Smooth muscle cell (in vitro differentiated cells): ENCODE measurements around the gene ZNF736. TPM values are rescaled to one million over a fixed set of nuclear protein-coding genes. Genes with fewer than 3 reads are reported as not detected.
"Not testable (repeated sequence)": the region's sequence is repeated elsewhere in the genome, so short reads cannot be mapped to it uniquely, and the experiment has no call there.

Experiments
- DNase-seq: peaks from one replicate; lab custom pipeline; 2025; ENCODE audit not compliant: unreplicated experiment; lab: John Stamatoyannopoulos, UW
- H2AFZ ChIP-seq: fragments of 200-600 bp; sonication (generic); 2 replicates; pipeline ENCODE4 v1.6.0; 2016; ENCODE audit warnings: antibody characterized with exemption, low read depth, mild to moderate bottlenecking
- H3F3A ChIP-seq: fragments of 200-600 bp; sonication (generic); 2 replicates; pipeline ENCODE4 v1.6.0; 2017; ENCODE audit warnings: antibody characterized with exemption, low read depth
- H3K27ac ChIP-seq: fragments of 200-600 bp; sonication (generic); 2 replicates; pipeline ENCODE4 v1.5.1; 2016; ENCODE audit warnings: low read depth, mild to moderate bottlenecking
- H3K27me3 ChIP-seq: fragments of 200-600 bp; sonication (generic); 2 replicates; pipeline ENCODE4 v1.6.1; 2016; ENCODE audit warnings: low read depth, mild to moderate bottlenecking
- H3K36me3 ChIP-seq: fragments of 200-600 bp; sonication (generic); 2 replicates; pipeline ENCODE4 v1.5.1; 2016; ENCODE audit warnings: low read depth
- H3K4me1 ChIP-seq: fragments of 200-600 bp; sonication (generic); 2 replicates; pipeline ENCODE4 v1.5.1; 2016; ENCODE audit warnings: low read depth
- H3K4me2 ChIP-seq: fragments of 200-600 bp; sonication (generic); 2 replicates; pipeline ENCODE4 v1.6.0; 2016; ENCODE audit warnings: mild to moderate bottlenecking
- H3K4me3 ChIP-seq: fragments of 200-600 bp; sonication (generic); 2 replicates; pipeline ENCODE4 v1.5.1; 2016; ENCODE audit warnings: mild to moderate bottlenecking
- H3K79me2 ChIP-seq: fragments of 200-600 bp; sonication (generic); 2 replicates; pipeline ENCODE4 v1.6.0; 2016; ENCODE audit warnings: low read depth, mild to moderate bottlenecking
- H3K9ac ChIP-seq: fragments of 200-600 bp; sonication (generic); 2 replicates; pipeline ENCODE4 v1.6.0; 2016; ENCODE audit warnings: low read depth
- H3K9me3 ChIP-seq: fragments of 200-600 bp; sonication (generic); replicated peaks from 2 replicates; pipeline ENCODE4 v1.5.1; 2016; ENCODE audit warnings: low read depth
- H4K20me1 ChIP-seq: fragments of 200-600 bp; sonication (generic); 2 replicates; pipeline ENCODE4 v1.6.0; 2016; ENCODE audit warnings: low read depth
- CTCF ChIP-seq: fragments of 200-600 bp; sonication (generic); IDR thresholded peaks from 2 replicates; pipeline ENCODE4 v1.5.1; 2017; ENCODE audit warnings: borderline replicate concordance, mild to moderate bottlenecking, antibody characterized with exemption; ENCODE audit not compliant: insufficient read depth, poor library complexity, severe bottlenecking
- WGBS: methylation state at CpG from one replicate; pipeline ENCODE4 v1.1.7; 2016; ENCODE audit warnings: low lambda C conversion rate; 5-methylcytosine and 5-hydroxymethylcytosine counted together
- polyA plus RNA-seq: library from polyadenylated mRNA; unstranded; fragments of >200 nt; fragmentation: Nextera tagmentation; extraction: Ambion mirVana; gene quantifications from 2 replicates; pipeline ENCODE4 v1.2.1, GENCODE V29; 2016
- total RNA-seq: library from RNA; depleted of rRNA; stranded (reverse); fragments of >200 nt; gene quantifications from 2 replicates; pipeline ENCODE4 v1.2.3, GENCODE V29; 2014

The ZNF736 gene
- total and polyA plus RNA-seq, 2 experiments from 2014 or later: not detected

GRCh38 chr7:64294701-64295420 is 18.9 kb upstream of the ZNF736 start:
- no peak overlapping the region for H3K4me2 ChIP-seq
- no peaks in the 10 kb centered on the region for H3K36me3 ChIP-seq
- no peak overlapping the region for H3K9ac ChIP-seq
- no peaks in the 10 kb centered on the region for H3K4me1 ChIP-seq
- H3K9me3 ChIP-seq: no peaks in the 10 kb centered on the region
- H3K79me2 ChIP-seq: no peaks in the 10 kb centered on the region
- WGBS: 13% methylated on average over 1 of the region's 1 CpG
- no peaks in the 10 kb centered on the region for H3K27me3 ChIP-seq
- no peak overlapping the region for H3K27ac ChIP-seq
- no peaks in the 10 kb centered on the region for H3F3A ChIP-seq
- no peak for DNase-seq
- H2AFZ ChIP-seq: no peak overlapping the region
- no peak overlapping the region for H3K4me3 ChIP-seq
- no peaks in the 10 kb centered on the region for H4K20me1 ChIP-seq
- TF ChIP-seq CTCF: no peak

GRCh38 chr7:64297418-64297817 is 16.3 kb upstream of the ZNF736 start:
- DNase-seq, H3F3A ChIP-seq, H3K27me3 ChIP-seq, H3K9ac ChIP-seq, H4K20me1 ChIP-seq, H3K36me3 ChIP-seq, H3K9me3 ChIP-seq, H3K27ac ChIP-seq, H3K4me3 ChIP-seq, H3K4me1 ChIP-seq, H3K79me2 ChIP-seq, H3K4me2 ChIP-seq, H2AFZ ChIP-seq: not testable (repeated sequence)
- WGBS: 63% methylated on average over 1 of the region's 1 CpG

GRCh38 chr7:64300641-64301405 is 12.9 kb upstream of the ZNF736 start:
- H3F3A ChIP-seq: no peaks in the 10 kb centered on the region
- H3K36me3 ChIP-seq: no peaks in the 10 kb centered on the region
- no peak overlapping the region for H3K9ac ChIP-seq
- WGBS: 75% methylated on average over 9 of the region's 9 CpGs
- H3K27ac ChIP-seq: no peak overlapping the region
- H2AFZ ChIP-seq: no peak overlapping the region
- H4K20me1 ChIP-seq: no peaks in the 10 kb centered on the region
- no peaks in the 10 kb centered on the region for H3K4me1 ChIP-seq
- H3K4me2 ChIP-seq: no peak overlapping the region
- H3K27me3 ChIP-seq: no peaks in the 10 kb centered on the region
- H3K79me2 ChIP-seq: no peaks in the 10 kb centered on the region
- H3K4me3 ChIP-seq: no peak overlapping the region
- no peak for TF ChIP-seq CTCF
- DNase-seq: no peak
- H3K9me3 ChIP-seq: no peaks in the 10 kb centered on the region

- Histone ChIP-seq H3K36me3 (no peaks in the 10 kb centered on the region), H3K9ac (no peak overlapping the region), H3K27me3 (no peaks in the 10 kb centered on the region), H3K4me3 (no peak overlapping the region), H4K20me1 (no peaks in the 10 kb centered on the region), H2AFZ (no peak overlapping the region), H3K27ac (no peak overlapping the region), H3K4me1 (no peaks in the 10 kb centered on the region), H3F3A (no peaks in the 10 kb centered on the region), H3K4me2 (no peak overlapping the region), H3K79me2 (no peaks in the 10 kb centered on the region), H3K9me3 (no peaks in the 10 kb centered on the region)
- TF ChIP-seq CTCF: no peak
- DNase-seq: no peak
- WGBS: 89% methylated on average over 33 of the region's 33 CpGs
Measured at GRCh38 chr7:64307254-64308015, 6.3 kb upstream of the ZNF736 start.
